Measurements from ENCODE around the gene HDAC10.

GRCh38 chr22:50278956-50279619, 28.0 kb upstream of the HDAC10 start:
- TF ChIP-seq POLR2A (IDR thresholded peaks at IDR 0.05), result no peak
- TF ChIP-seq, protein P1, sequence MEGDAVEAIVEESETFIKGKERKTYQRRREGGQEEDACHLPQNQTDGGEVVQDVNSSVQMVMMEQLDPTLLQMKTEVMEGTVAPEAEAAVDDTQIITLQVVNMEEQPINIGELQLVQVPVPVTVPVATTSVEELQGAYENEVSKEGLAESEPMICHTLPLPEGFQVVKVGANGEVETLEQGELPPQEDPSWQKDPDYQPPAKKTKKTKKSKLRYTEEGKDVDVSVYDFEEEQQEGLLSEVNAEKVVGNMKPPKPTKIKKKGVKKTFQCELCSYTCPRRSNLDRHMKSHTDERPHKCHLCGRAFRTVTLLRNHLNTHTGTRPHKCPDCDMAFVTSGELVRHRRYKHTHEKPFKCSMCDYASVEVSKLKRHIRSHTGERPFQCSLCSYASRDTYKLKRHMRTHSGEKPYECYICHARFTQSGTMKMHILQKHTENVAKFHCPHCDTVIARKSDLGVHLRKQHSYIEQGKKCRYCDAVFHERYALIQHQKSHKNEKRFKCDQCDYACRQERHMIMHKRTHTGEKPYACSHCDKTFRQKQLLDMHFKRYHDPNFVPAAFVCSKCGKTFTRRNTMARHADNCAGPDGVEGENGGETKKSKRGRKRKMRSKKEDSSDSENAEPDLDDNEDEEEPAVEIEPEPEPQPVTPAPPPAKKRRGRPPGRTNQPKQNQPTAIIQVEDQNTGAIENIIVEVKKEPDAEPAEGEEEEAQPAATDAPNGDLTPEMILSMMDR (IDR thresholded peaks at IDR 0.05), result no peak
